B cell (primary cell): ENCODE data around the gene NCOA5. TPM values are rescaled to one million over a fixed set of nuclear protein-coding genes. Genes with fewer than 3 reads are reported as not detected.

Experiments used
- ATAC-seq: fragments of 200-7000 bp; cut with Tn5 transposase; one replicate; pipeline ENCODE4 v1.10.0; 2021; ENCODE audit warnings: low read depth, mild to moderate bottlenecking, moderate number of reproducible peaks, moderate library complexity
- CTCF ChIA-PET: fragments of 350-600 bp; sonication (Branson Sonifier 250); formaldehyde crosslinking; loops from one replicate; lab custom pipeline; 2021; ENCODE audit warnings: antibody characterized with exemption, inconsistent platforms; lab: Charles Lee
- POLR2A ChIA-PET: fragments of 350-600 bp; sonication (Branson Sonifier 250); formaldehyde crosslinking; loops from one replicate; lab custom pipeline; 2021; ENCODE audit warnings: antibody characterized with exemption; lab: Charles Lee
- DNase-seq: peaks from one replicate; pipeline ENCODE4 v3.0.0; 2013
- H2AFZ ChIP-seq: 2 replicates; pipeline ENCODE4 v1.6.1; 2012; ENCODE audit warnings: mild to moderate bottlenecking, low read depth, low read length; ENCODE audit not compliant: insufficient read depth, poor library complexity, severe bottlenecking
- H3K27ac ChIP-seq, 2 donors: 1 replicate in 1 of 2; 2 replicates in 1 of 2; pipeline ENCODE4 v1.5.1; 2012 to 2013; ENCODE audit warnings: low read length in 2 of 2, mild to moderate bottlenecking in 2 of 2, moderate library complexity in 1 of 2
- H3K27me3 ChIP-seq, 4 experiments: fragments of 200-600 bp in 1 of 4; sonication (generic) in 1 of 4; replicated peaks in 1 of 4; 1 replicate in 2 of 4; 2 replicates in 2 of 4; pipeline versions ENCODE4 v1.6.1 to v1.7.0; 2013 to 2016; ENCODE audit warnings: low read length in 3 of 4, mild to moderate bottlenecking in 2 of 4, mixed read lengths in 1 of 4, moderate library complexity in 1 of 4; ENCODE audit not compliant: insufficient read depth in 4 of 4, control insufficient read depth in 3 of 4; ENCODE audit errors: control extremely low read depth in 1 of 4
- H3K36me3 ChIP-seq, 2 experiments: replicated peaks in 1 of 2; 1 replicate in 1 of 2; 2 replicates in 1 of 2; pipeline versions ENCODE4 v1.6.1 to v1.7.1; 2013; ENCODE audit warnings: low read length in 1 of 2; ENCODE audit not compliant: insufficient read depth in 2 of 2, control insufficient read depth in 1 of 2; ENCODE audit errors: control extremely low read depth in 1 of 2, extremely low read depth in 1 of 2
- H3K4me1 ChIP-seq, 2 donors: fragments of 200-600 bp in 1 of 2; sonication (generic) in 1 of 2; 1 replicate in 1 of 2; 2 replicates in 1 of 2; pipeline versions ENCODE4 v1.5.1 to v1.6.1; 2013 to 2017; ENCODE audit warnings: low read length in 2 of 2; ENCODE audit not compliant: control insufficient read depth in 2 of 2, insufficient read depth in 2 of 2
- H3K4me2 ChIP-seq: replicated peaks from 2 replicates; pipeline ENCODE3; 2012; ENCODE audit warnings: mild to moderate bottlenecking, low read depth, low read length; ENCODE audit not compliant: poor library complexity, severe bottlenecking
- H3K4me3 ChIP-seq, 5 experiments: fragments of 200-600 bp in 1 of 5; sonication (generic) in 1 of 5; 1 replicate in 3 of 5; 2 replicates in 2 of 5; pipeline versions ENCODE4 v1.5.1 to v1.7.0; 2011 to 2016; ENCODE audit warnings: low read length in 4 of 5, mild to moderate bottlenecking in 4 of 5, low read depth in 2 of 5, control low read depth in 1 of 5, moderate library complexity in 1 of 5; ENCODE audit not compliant: insufficient read depth in 1 of 5; ENCODE audit errors: control extremely low read depth in 1 of 5, extremely low read depth in 1 of 5
- H3K79me2 ChIP-seq: fragments of 200-600 bp; sonication (generic); one replicate; pipeline ENCODE4 v1.6.0; 2016; ENCODE audit warnings: low read length; ENCODE audit not compliant: control insufficient read depth, insufficient read depth
- H3K9ac ChIP-seq: fragments of 200-600 bp; sonication (generic); 2 replicates; pipeline ENCODE4 v1.6.1; 2017; ENCODE audit warnings: mild to moderate bottlenecking, low read length, moderate library complexity
- H3K9me3 ChIP-seq, 3 donors: one replicate each; pipeline versions ENCODE4 v1.6.1 to v1.7.1; 2013; ENCODE audit warnings: low read length in 2 of 3; ENCODE audit not compliant: control insufficient read depth in 2 of 3, insufficient read depth in 1 of 3; ENCODE audit errors: control extremely low read depth in 1 of 3
- H4K20me1 ChIP-seq: 2 replicates; pipeline ENCODE4 v1.6.0; 2012; ENCODE audit warnings: mild to moderate bottlenecking, low read length; ENCODE audit not compliant: insufficient read depth, control insufficient read depth, poor library complexity, severe bottlenecking
- H3K27ac Mint-ChIP-seq: one replicate; pipeline ENCODE4 v1.8.0; 2021; ENCODE audit warnings: mixed read lengths
- H3K27me3 Mint-ChIP-seq: one replicate; pipeline ENCODE4 v1.8.0; 2021; ENCODE audit warnings: mixed read lengths
- H3K4me1 Mint-ChIP-seq: one replicate; pipeline ENCODE4 v1.8.0; 2021; ENCODE audit warnings: mixed read lengths
- H3K4me3 Mint-ChIP-seq: one replicate; pipeline ENCODE4 v1.8.0; 2021; ENCODE audit warnings: mixed read lengths
- H3K9me3 Mint-ChIP-seq: one replicate; pipeline ENCODE4 v1.8.0; 2022; ENCODE audit warnings: mixed read lengths; ENCODE audit not compliant: insufficient read depth
- CTCF ChIP-seq: fragments of 200-600 bp; IDR thresholded peaks from one replicate; pipeline ENCODE4 v1.8.0; 2022; ENCODE audit warnings: antibody characterized with exemption, mild to moderate bottlenecking
- EZH2 ChIP-seq: IDR thresholded peaks from 2 replicates; pipeline ENCODE4 v1.6.1; 2012; ENCODE audit warnings: borderline replicate concordance, low read depth, mild to moderate bottlenecking, moderate library complexity, low read length; ENCODE audit not compliant: insufficient read depth, poor library complexity, severe bottlenecking
- WGBS: methylation state at CpG from one replicate; pipeline ENCODE4 v1.1.5; 2013; ENCODE audit warnings: missing lambda C conversion rate; ENCODE audit not compliant: insufficient coverage; 5-methylcytosine and 5-hydroxymethylcytosine counted together
- intact Hi-C: fragments of 100-400 bp; cut with micrococcal nuclease; formaldehyde crosslinking; loops from one replicate; pipeline ENCODE4 v1.10.0; 2022
- polyA plus RNA-seq: library from polyadenylated mRNA; depleted of rRNA; stranded (reverse); fragments of >200 nt; gene quantifications from 2 replicates; pipeline ENCODE4 v1.2.3, GENCODE V29; 2012
- total RNA-seq, 2 donors: library from RNA; stranded (reverse); fragments of 120-200 nt in 1 of 2; gene quantifications; 1 replicate in 1 of 2; 2 replicates in 1 of 2; pipeline versions ENCODE4 v1.2.3 to v1.2.4, GENCODE V29; 2013 to 2022

Gene NCOA5
- total and polyA plus RNA-seq, 2 donors (not counting 1 experiment from before 2014, with no cell fraction given), result 26.0 to 41.6 TPM

DNA sequence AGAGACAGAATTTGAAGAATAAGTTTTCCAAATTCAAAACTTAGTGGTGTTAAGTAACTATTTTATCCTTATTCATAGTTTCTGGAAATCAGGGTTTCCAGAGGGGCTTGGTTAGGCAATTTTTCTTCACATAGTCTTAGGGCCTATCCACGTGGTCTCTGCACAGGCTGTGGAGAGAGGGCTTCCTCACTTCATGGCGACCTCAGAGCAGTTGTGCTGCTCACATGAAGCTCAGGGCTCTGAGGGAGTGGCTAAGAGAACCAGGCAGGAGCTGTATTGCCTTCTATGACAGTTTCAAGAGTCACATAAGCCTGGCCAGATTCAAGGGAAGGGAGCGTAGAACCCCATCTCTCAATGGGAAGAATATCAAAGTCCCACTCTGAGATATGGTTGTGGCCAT lies 14.5 kb upstream of the NCOA5 start:
- no peaks in the 10 kb centered on the region for H3K9me3 ChIP-seq
- H3K9ac ChIP-seq, result no peak overlapping the region
- H3K79me2 ChIP-seq, result peaks cover 8% of the 10 kb centered on the region
- no peaks in the 10 kb centered on the region for H4K20me1 ChIP-seq
- ATAC-seq (no peak), DNase-seq (no peak)
- Mint-ChIP-seq H3K27me3 (peaks cover 4% of the 10 kb centered on the region), H3K4me1 (peaks cover 37% of the 10 kb centered on the region), H3K9me3 (no peaks in the 10 kb centered on the region), H3K4me3 (no peak overlapping the region), H3K27ac (no peak overlapping the region)
- peaks cover 22 to 30% of the 10 kb centered on the region in 2 donors for H3K4me1 ChIP-seq
- H3K4me2 ChIP-seq, result no peak overlapping the region
- CTCF ChIA-PET, result interaction anchor here (0.9 to 4.2 kb wide), 3 partner anchors 25 to 245 kb away, joined by 3 to 13 read pairs (median 3); no protein-coding TSS in a partner anchor
- no peak overlapping the region for H3K27ac ChIP-seq
- no peak overlapping the region for H3K4me3 ChIP-seq
- TF ChIP-seq CTCF (no peak), EZH2 (no peak)
- H2AFZ ChIP-seq, result no peak overlapping the region
- intact Hi-C loops, result no loop called here
- POLR2A ChIA-PET, result no interaction called here
- no peaks in the 10 kb centered on the region for H3K36me3 ChIP-seq
- no peaks in the 10 kb centered on the region for H3K27me3 ChIP-seq
- WGBS, result 100% methylated on average over 1 of the region's 3 CpGs

DNA sequence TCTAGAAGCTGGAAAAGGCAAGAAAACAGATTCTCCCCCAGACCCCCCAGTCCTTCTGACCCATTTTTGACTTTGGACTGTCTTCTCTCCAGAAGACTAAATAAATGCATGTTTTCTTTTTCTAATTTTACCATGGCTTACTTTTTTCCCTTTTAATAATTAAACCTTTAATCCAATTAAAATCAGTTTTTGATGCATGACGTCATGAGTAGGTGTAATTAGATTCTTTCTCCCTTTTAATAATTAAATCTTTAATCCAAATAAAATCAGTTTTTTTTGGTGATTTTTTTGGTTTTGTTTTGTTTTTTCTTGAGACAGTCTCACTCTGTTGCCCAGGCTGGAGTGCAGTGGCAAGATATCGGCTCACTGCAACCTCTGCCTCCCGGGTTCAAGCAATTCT lies 13.2 kb upstream of the NCOA5 start:
- Histone ChIP-seq H3K4me2 (no peak overlapping the region), H3K27me3 (no peaks in the 10 kb centered on the region), H3K36me3 (no peaks in the 10 kb centered on the region), H3K4me3 (no peak overlapping the region), H3K9ac (no peak overlapping the region), H2AFZ (no peak overlapping the region), H3K9me3 (no peaks in the 10 kb centered on the region), H3K79me2 (peaks cover 8% of the 10 kb centered on the region), H3K27ac (no peak overlapping the region), H3K4me1 (peaks cover 11 to 19% of the 10 kb centered on the region in 2 donors), H4K20me1 (no peaks in the 10 kb centered on the region)
- H3K4me1 Mint-ChIP-seq, result peaks cover 25% of the 10 kb centered on the region
- no peak overlapping the region for H3K4me3 Mint-ChIP-seq
- H3K27ac Mint-ChIP-seq, result no peak overlapping the region
- ChIA-PET CTCF (interaction anchor here (1.2 to 4.2 kb wide), 4 partner anchors 8 to 246 kb away, joined by 3 to 13 read pairs (median 4); no protein-coding TSS in a partner anchor), POLR2A (no interaction called here)
- intact Hi-C loops, result no loop called here
- TF ChIP-seq CTCF (no peak), EZH2 (no peak)
- H3K27me3 Mint-ChIP-seq, result peaks cover 4% of the 10 kb centered on the region
- DNase-seq (no peak), ATAC-seq (no peak)
- no peaks in the 10 kb centered on the region for H3K9me3 Mint-ChIP-seq
- WGBS, result no CpG with 5 or more reads among the region's 3 CpGs
